ENCODE data around the gene TOR2A.

Gene TOR2A

DNA sequence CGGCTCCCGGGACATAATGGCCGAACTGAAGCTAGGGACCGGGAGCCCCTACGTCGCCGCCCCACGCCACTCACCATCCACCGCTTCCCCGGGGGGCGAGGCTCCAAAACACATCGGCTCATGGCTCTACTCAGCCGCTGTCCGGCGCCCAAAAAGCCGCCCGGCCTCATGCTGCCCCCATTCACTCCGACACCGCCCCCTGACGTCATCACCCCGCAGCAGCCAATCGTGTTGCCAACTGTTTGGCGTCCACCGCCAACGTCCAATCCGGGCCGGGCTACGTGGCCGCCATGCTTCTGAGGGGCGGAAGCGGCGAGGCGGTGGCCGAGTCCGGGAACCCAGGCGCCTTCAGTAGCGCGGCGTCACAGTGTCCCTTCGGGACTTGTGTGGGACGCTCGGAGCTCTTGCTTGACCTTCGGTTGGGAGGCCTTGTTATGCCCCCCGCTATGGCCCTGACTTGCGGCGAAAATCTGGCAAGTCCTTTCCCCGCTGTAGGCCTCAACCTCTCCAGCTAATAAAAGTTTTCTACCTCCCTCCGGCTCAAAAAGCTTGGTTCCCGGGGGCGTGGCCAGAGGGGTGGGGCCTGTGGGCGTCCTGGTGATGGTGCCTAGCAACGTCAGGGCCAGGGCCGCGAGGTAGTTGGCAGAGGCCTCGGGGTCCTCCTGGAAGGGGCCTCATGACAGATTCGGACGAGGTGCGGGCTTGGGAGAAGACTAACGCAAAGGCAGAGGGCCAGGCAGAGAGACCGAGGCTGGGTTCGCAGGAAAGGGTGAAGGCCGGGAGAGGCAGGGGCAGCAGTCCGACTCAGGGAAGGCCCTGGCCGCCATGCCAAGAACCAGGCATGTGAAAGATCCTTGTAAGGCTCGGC, 19.4 kb downstream of the TOR2A start, which contains the start of the genes PTRH1 and TTC16:
Gene PTRH1, minus strand, starts transcription at position 194 of the 868 bp plus-strand sequence. Its CDS starts 24 bp downstream, at position 170.
Gene TTC16, plus strand, starts transcription at position 610 of the 868 bp plus-strand sequence. Its CDS starts 67 bp downstream, at position 677.
- peak; percentile 94 for DNase-seq

DNA sequence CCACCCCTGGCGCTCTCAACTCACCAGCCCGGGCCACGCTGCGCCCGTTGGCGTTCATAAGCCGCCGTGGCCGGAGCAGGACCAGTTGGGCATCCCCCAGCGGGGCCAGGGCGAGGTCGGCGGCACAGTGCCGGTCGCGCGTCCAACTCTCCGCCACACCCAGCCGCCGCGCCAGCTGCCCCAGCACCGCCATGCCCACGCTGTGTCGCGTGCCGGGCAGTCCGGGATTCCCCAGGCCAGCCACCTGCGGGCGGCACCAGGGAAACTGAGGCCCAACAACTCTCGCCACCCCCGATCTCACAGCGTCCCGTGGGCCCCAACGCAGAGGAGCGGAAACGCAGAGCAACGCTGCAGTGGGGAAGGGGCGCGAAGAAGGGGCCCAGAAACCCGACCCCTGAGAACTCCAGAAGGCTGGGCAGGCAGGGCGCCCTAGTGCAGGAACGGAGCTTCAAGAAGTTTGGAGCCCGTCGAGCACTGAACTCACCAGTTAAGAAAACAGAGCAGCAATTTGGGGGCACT, 20.1 kb downstream of the TOR2A start:
- DNase-seq = no peak

DNA sequence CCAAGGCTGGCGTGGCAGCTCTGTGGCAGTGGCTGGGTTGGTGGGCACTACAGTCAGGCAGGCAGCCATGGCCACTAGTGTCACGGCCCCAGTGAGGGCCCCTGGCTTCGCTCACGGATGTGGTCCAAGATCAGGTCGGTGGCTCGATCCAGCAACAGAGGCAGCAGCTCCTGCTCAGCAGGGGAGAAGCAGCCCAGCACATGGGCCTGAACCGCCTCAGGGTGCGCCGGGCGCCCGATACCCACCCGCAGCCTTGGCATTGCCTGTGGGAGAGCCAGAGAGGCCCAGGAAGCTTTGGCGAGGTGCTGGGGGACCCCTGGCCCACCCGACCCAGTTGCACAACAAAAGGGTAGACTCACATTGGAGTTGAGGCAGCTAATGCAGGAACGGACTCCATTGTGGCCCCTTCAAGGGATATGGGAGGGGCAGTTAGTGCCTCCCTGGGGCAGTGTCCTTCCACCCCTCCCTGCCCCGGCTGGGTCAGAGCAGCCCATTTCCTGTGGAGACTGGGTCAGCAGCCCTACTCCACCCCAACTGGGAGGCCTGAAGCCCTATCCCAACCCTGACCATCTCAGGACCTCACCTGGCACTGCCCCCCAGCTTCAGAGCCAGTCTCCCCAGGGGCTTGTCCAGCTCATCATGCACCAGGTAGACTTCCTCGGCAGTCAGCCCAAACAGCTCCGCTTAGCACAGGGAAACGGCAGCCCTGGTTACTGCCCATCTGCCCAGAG, 20.9 kb downstream of the TOR2A start:
- no peak for DNase-seq

DNA sequence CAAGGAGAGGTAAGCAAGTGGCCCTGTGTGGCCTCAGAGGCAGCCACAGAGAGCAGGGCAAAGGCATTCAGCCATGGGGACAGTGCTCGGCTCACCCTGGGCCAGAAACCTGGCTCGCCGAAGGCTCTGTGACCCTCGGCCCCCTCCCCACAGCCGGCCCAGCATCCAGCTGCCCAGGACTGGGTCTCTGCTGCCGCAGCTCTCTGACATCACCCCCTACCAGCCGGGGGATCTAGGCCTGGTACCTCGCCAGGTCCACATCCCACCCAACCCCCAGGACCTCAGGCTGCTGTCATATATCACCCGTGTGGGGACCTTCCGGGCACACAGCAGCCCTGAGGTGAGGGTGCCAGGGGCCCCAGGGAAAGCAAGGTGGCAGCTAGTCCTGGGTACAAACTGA, 22.2 kb downstream of the TOR2A start:
- no peak for DNase-seq

DNA sequence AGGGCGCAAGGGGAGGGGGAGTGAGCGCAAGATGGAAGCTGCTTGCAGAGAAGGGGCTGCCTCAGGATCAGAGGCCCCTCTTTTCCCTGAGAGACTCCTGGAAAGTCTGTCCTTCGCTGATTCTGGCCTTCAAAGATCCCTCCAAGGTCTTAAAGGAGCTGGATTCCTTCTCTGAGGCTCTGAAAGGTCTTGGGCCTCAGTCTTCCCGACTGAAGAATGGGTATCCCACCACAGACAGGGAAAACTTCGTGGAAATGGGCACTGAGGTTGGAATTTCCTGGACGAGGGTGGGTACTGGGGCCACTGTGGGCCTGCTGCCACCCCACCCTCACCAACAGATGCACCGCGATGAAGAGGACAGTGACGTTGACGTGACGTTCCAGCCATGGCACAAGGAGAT, 22.7 kb downstream of the TOR2A start:
- DNase-seq = no peak

DNA sequence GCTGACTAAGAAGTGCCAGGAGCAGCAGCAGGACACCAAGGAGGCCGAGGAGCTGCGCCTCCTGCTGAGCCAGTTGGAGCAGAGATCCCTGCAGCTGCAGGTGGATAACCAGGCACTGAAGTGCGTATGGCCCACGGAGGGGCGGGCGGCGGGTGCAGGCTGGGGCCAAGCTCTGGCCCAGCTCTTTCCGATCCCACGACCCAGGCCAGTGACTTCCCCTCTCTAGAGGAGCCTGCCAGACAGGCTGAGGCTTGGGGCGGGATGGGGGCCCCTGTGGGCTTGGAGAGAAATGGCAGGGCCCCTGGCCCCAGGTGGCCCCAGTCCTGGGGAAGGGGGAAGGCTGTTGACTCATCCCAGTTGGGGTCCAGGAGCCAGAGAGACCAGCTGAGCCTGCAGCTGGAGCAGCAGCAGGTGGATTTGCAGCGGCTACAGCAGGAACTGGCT, 23.2 kb downstream of the TOR2A start:
- no peak for DNase-seq

DNA sequence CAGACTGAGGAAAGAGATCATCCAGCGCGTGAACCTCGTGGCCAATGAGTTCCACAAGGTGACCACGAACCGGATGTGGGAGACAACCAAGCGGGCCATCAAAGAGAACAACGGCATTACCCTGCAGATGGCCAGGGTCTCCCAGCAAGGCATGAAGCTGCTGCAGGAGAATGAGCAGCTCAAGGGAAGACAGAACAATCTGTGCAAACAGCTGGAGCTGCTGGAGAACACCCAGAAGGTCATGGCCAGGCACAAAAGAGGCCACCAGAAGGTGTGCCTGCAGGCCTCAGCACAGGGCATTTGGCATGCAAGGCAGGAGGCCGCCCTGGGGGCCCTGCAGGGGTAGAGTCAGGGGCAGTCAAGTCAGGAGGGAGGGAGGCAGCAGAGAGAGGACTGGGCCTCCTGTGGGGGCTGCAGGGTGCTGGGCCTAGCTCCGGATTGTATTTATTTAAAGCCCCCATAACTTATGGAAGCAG, 23.8 kb downstream of the TOR2A start:
- no peak for DNase-seq

DNA sequence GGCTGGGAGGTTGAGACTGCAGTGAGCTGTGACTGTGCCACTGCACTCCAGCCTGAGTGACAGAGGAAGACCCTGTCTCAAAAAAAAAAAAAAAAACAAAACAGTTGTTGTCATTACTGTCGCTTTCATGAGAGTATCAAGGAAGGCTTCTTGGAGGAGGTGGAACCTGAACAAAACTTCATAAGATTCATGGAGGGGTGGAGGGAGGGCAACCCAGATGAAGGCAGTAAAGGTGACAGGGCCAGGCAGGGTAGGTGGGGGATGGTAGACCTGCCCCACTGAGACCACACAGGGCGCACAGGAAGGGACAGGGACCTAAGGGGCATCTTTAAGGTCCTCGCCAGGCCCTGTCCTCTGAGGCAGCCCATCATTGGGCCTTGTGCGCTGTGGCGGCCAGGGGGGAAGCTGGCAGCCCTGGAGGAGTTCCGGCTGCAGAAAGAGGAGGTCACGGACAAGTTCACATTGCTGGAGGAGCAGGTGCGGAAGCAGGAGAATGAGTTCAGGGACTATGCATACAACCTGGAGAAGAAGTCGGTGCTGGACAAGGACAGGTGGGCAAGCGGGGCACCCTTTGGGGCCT, 24.8 kb downstream of the TOR2A start:
- no peak for DNase-seq

DNA sequence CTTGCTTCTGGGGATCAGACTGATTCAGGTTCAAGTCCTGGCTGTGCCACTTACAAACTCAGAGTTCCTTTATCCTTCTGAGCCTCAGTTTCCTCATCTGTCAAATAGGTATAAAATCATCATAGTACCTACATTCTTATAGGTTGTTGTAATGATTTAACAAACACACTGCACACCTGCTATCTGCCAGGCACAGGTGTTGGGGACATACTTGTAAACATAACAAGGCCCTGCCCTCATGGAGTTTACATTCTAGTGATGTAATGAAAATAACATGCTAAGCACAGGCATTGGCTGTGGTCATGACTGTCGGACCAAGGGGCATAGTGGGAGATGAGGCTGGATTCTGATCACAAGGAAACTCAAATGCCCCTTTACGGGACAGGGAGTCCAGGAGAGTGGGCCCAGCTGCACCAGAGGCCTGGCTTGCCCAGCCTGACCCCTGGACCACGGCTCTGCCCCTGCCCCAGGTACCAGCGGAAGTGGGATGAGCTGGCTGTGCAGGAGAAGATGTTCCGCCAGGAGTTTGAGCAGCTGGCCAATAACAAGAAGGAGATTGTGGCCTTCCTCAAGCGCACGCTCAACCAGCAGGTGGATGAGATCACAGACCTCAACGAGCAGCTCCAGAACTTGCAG, 26.0 kb downstream of the TOR2A start:
- no peak for DNase-seq

DNA sequence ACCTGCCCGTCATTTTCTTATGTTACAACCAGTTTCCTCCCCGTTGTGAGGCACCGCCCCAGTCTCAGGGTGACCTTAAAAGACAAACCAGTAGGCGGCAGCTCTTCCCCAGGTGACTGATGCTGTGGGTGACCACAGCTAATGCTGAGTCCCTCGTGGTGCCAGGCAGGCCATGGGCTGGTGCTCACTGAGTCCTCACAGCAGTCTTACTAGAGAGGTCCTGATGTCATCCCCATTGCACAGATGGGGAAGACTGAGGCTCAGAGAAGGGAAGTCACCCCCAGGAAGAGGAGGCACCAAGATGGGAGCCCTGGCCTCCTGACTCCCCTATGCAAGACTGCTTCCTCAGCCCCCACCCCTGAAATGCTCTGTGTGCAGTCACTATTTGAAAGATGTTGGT, 27.3 kb downstream of the TOR2A start:
- DNase-seq = peak; percentile 57

DNA sequence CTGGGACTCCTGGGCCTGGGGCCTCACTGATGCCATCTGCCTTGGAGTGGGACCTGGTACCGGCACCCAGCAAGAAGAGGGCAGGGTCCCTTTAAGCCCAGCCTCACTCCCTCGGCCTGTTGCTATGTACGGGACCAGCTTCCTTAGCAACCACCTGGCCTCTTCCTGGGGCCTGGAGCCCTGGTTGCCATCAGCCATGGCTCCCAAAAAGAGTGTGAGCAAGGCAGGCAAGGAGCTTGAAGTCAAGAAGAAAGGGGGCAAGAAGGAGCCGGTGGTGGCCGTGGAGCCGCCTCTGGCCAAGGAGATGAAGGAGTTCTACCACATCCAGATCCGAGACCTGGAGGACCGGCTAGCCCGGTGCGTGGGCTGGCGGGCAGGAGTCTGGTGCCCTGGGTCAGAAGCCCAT, 28.3 kb downstream of the TOR2A start, which contains the start of gene CFAP157:
Gene CFAP157, plus strand, starts transcription at position 153 of the 406 bp plus-strand sequence. Its CDS starts 44 bp downstream, at position 197.
- no peak for DNase-seq

DNA sequence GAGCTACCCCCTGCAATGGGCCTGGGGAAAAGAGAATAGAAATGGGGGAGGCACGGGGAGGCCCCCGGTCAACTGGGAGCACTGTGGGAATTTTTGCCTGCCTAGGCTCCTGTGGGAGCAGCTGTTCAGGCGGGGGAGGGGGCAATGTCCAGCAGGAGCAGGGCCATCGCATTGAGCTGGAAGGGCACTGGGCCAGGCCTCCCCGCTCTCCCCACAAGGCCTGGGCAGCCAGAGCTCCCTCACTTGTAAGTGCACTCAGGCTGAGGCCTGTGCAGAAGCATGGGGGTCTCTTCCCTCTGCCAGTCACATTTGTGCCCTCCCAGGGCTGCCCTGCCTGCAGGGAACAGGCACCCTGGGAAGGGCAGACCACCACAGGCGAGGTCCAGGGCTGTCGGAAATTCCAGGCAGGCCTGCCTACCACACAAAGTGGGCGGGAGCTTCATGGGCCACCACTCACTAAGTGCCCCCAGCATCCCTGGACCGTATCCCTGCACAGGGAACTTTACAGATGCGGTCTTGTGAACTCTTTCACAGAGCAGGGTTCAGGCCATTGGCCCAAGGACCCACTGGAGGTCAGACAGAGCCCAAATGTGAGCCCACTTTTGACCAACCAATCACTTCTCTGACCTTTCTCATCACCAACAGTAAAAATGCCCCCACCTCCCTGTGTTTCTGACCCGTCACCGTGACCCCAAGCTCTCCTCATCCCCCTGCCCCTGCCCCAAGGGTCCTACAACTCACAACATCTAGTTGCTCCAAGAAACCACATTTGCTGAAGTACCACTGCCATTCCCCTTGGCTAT, 29.3 kb downstream of the TOR2A start:
- DNase-seq = no peak

DNA sequence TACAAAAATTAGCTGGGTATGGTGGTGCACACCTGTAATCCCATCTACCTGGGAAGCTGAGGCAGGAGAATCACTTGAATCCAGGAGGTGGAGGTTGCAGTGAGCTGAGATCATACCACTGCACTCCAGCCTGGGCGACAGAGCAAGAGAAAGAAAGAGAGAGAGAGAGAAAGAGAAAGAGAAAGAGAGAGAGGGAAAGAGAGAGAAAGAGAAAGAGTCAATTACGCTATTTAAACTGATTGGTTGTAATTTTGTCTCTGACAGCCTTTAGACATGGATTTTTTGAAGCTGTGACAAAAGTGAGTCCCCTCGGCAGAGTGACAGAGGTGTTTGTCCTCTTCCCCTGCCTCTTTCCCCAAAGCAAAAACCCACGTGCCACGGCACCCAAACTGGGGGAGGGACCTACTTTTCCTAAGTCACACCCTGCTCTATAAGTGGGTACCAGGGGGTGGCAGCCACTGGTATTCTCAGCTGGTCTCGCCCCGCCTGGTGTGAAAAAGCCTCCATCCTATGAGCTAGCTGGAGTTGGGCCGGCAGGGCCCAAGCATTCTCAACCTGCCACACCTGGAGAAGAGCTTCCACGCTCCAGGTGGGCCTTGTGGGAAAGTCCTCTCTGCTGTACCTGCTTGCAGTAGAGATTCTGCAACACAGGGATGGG, 31.7 kb downstream of the TOR2A start:
- no peak for DNase-seq

DNA sequence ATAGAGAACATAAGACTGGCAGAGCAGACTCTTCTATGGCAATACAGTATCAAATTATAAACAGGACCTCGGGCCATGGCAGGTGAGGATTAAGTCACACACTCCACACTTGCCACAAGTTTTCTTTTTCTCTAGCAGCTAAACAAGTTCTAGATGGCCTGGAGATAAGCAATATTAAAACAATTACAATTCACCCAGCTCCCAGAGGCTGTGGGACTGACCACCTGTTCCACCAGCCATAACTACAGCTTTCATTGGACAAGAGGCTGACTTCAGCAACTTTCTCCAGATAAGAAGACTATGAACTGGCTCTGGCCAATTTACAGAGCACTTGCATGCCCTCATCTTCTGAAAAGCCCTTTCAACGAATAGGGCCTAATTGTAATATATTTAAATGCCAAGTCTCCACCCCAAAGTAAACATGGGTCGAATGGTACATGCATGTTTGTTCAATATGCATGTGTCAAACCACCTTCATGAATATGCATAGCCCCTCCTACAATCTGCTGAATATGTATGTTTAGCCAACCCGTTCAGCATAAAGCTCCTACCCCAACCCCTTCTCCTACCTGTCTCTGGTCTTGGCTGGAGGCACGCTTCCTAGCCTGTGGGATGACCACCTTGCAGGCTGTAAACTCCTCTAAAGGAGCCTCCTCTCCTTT, 34.4 kb downstream of the TOR2A start:
- DNase-seq = no peak

DNA sequence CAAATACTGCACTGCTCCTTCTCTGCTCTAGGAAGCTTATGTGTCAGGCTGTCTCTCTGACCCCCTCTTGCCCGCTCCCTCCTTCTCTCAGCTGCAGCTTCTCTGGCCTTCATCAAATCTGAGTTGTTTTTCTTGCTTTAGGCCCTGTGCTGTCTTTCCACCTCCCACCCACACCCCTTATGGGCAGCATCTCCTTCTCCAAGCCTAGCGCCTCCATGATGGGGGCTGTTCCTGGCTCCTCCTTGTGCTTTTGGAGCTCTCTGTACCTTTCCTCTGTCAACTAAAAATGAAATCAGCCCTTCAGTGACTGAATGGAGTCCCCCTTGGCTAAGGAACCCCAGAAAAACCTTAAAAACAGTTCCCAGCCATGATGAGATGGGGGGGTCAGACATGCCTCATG, 35.0 kb downstream of the TOR2A start:
- DNase-seq = no peak

DNA sequence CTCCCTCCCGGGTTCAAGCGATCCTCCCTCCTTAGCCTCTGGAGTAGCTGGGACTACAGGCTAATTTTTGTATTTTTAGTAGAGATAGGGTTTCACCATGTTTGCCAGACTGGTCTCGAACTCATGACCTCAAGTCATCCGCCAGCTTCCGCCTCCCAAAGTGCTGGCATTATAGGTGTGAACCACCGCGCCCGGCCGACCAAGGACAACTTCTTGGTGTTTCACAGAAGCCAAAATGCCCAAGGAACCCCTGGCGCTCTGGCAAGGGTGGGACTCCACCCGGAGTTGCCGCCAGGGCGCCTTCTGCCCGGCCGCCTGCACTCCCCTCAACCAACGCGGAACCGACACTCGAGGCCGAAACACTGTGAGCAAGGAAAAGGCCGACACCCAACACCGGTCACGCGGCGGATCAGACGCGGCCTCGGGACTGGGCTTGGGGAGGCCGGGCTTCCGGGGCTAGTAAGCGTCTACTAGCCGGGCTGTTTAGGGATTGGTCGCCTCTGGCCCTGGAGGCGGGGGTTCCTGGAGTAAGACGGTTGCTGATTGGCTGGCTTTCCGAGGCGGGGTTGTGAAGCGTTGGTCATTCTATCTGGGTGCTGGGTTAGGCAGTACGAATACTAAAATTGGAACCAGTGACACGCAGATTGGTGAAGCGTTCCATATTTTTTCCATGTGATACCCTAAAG, 36.0 kb downstream of the TOR2A start:
- DNase-seq = peak; percentile 93

DNA sequence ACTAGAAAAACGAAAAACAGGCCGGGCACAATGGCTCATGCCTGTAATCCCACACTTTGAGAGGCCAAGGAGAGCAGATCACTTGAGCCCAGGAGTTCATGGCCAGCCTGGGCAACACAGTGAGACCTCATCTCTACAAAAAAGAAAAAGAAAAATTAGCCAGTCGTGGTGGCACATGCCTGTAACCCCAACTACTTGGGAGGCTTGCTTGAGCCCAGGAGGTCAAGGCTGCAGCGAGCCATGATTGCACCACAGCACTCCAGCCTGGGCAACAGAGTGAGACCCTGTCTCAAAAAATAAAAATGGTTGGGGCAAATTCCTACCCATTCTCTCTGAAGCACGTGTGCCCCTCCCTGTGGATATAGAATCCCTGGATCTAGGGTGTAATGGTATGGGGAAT, 36.7 kb downstream of the TOR2A start:
- DNase-seq = no peak

DNA sequence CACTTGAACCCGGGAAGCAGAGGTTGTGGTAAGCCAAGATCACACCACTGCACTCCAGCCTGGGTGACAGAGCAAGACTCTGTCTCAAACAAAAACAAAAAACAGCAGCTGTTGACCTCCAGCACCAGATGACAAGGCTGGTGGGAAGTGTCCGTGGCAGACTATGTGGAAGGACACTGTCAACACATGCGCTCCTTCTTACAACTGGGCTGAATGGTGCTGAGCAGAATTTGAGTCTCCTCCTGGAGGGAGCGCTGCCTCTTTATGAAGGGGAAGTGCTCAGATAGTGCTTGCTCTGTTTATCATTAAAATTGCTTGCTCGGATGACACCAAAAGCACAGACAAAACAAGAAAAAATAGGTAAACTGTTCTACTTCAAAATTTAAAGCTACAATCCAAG, 37.5 kb downstream of the TOR2A start:
- no peak for DNase-seq

DNA sequence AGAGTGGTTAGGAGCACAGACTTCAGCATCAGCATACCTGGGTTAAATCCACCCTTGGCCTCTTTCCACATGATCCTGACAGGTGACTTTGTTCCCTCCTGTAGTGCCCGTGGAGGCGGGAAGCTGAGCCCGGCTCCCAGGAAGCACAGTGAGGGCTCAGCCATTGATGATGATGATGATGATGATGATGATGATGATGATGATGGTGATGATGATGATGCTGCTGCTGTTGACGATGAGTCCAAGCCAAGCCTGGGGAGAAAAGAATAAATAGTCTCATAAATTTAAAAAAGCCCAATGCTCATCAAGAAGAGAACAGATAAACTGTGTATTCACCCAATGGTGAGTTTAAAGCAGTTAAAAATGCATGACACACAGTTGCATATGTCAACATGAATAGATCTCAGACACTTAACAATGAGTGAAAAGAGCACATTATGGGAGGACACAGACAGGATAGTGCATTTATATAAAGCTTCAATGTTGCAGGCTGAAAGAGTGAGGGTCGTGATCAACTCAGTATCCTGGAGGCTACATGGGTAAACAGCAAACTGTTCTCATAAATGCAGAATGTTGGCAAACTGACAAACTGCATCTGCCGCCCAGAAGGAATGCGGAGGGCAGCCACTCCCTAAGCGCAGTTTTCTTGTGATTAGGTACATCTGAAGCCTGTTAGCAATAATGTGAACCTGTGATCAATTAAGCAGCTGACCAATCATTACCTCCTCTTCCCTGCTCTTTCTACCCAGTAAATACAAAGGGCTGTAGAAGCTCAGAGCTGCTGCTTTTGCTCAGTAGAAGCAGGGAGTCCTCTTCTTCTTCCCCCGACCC, 40.0 kb downstream of the TOR2A start:
- no peak for DNase-seq
